DMS53 treated with DMSO at 0.1 percent for 48 hours (cell line): ENCODE results near the gene PHRF1.
A peak's percentile ranks its signal among the peaks of the same experiment; 100 is the strongest.

Experiments
- DNase-seq: peaks from one replicate; lab custom pipeline; 2025; ENCODE audit not compliant: unreplicated experiment; lab: John Stamatoyannopoulos, UW

Gene PHRF1

DNA sequence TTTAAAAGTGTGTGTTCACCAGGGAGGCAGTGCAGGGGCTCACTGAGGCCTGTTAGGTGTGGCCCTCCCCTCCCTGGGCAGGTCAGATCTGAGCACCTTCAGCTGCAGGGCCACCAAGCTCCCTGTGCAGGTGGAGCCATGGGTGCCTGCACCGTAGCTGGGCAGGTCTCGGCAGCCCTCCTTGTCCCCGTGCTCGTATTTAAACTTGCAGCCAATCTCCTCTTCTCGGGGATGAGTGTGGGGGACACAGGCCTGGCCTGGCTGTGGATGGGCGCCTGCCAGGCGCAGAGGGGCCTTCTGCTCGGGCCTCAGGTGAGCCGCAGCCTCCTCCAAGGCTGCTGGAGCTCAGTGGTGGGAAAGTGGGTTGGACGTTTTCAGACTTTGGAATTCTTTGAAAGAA lies 19.1 kb downstream of the PHRF1 start:
- DNase-seq: no peak

- DNase-seq: no peak
These were observed 20.1 kb downstream of the PHRF1 start for GRCh38 chr11:596374-596773.

DNA sequence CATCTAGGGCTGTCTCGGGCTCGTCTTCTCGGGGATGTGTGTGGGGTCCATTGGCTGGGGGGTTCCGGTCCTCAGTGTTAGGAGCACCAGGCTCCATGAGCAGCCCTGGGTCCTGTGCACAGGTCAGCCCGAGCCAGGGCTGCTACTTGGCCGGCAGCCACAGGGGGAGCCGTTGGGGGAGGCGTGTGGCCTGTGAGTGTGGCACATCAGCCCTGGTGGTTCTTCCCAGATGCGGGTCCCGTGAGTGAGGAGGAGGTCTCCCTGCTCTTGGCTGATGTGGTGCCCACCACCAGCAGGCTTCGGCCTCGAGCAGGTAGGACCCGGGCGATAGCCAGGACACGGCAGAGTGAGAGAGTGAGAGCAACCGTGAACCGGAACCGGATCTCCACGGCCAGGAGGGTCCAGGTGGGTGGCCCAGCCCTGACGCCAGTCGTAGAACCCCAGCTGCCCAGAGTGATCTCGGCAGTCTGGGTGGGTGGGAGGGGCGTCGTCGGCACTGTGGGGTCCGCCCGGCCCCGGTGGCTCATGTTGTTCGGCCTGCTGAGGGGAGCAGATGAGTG lies 21.0 kb downstream of the PHRF1 start:
- DNase-seq: no peak

DNA sequence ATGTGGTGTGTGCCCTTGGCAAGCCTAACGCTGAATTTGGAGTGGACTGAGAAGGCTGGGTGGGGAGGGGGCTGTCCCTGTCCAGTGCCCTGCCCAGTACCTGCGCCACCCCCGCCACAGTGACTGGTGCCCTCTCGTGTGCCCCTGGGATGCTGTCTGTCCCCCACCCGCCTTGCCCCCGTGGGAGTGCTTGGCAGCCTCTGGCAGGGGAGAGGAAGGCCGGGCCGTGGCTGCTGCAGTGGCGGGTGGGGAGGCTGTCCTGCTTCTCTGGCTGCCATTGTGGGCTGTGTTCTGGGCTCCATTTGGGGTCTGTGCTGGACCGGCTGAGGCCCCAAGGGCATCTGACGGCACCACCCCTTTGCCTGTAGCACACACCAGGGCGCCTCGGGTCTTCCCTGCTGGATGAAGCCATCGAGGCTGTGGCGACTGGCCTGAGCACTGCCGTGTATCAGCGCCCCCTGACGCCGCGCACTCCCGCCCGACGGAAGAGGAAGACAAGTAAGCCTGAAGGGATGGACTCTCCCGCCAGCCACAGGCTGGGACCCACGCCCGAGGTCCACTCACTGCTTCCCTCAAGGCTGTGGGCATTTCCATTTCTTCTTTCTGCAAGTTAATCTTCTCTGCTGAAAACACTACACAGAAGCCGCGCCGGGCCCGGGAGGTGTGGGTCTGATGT lies 21.9 kb downstream of the PHRF1 start:
- no peak for DNase-seq

DNA sequence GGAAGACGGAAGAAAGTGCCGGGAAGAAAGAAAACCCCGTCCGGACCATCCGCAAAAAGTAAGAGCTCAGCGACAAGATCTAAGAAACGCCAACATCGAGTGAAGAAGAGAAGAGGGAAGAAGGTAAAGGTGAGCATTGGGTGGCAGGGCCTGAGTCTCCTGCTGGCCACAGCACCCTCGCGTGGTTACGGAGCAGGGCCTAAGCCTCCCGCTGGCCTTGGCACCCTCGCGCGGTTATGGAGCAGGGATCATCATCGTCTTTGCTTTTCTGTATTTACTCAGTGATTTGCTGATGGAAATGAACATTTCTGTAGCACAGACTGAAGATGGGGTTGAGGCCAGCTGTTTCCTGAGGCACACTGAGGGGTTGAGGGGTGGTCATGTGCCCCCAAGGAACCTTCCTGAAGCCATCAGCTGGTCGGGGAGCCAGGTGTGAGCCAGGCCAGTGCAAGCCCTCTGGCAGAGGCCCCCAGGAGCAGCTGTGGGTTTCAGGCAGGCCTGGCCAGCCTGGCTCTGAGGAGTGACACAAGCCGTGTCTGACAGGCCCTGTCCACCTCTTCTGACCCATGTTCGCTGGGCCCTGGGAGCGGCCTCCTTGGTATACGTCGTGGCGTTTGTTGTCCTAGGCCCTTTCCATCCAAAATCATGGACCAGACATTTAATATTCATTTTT lies 25.4 kb downstream of the PHRF1 start:
- no peak for DNase-seq

DNA sequence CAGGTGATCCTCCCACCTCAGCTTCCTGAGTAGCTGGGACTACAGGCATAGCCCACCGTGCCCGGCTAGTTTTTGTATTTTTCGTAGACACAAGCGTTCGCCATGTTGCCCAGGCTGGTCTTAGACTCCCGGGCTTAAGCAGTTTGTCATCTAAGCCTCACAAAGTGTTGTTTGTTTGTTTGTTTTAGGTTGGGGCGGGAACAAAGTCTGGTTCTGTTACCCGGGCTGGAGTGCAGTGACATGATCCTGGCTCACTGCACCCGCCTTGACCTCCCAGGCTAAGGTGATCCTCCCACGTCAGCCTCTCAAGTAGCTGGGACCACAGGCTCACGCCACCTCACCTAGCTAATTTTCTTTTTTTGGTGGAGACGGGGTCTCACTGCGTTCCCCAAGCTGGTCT lies 26.9 kb downstream of the PHRF1 start:
- no peak for DNase-seq

DNA sequence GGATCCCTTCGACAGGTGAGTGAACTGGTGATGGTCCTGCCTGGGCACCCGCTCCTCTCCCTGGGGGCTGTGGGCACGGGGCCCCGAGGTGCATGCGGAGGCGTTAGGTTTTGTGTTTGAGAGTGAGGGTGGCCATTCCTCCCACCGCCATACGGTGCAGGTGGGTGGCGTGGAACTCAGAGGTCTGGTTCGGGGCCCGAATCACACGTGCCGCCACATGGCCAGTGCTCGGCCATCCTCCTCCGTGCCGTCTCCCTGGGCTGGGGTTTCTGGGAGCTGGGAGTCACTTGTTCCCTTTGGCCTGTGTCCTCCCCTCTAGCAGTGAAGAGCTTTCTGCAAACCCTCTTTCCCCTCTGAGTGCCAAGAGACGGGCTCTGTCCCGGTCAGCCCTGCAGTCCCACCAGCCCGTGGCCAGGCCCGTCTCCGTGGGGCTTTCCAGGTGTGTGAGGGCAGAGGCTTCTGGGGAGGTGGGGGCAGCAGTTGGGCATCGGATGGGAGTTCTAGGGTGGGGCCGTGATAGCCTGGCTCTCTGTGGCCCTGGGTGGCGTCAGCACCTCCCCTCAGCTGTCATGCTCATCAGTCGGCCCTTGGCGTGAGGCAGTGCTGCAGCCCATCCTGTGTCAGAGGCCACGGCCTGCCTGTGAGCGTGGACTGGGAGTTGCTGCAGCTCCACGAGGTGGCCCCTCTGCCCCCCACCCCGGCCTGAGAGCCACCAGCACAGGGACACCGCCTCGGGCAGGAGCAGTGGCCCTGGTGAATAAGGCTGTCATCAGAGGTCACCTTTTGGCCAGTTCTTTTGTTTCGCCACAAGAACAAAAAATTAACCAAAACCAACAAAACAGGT lies 29.2 kb downstream of the PHRF1 start:
- no peak for DNase-seq

DNA sequence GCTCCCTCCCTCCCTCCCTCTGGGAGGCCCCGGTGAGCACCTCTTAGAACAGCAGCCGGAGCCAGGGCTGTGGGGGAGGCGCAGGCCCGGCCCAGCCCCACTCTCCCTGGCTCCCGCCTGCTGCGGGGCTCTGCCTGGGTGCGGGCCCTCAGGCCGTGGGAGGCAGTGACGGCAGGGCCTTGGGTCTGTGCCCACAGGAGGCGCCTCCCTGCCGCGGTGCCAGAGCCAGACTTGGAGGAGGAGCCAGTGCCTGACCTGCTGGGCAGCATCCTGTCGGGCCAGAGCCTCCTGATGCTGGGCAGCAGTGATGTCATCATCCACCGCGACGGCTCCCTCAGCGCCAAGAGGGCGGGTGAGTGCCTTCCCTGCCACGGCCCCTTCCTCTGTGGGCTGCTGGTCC lies 30.0 kb downstream of the PHRF1 start:
- peak; percentile 1 for DNase-seq

DNA sequence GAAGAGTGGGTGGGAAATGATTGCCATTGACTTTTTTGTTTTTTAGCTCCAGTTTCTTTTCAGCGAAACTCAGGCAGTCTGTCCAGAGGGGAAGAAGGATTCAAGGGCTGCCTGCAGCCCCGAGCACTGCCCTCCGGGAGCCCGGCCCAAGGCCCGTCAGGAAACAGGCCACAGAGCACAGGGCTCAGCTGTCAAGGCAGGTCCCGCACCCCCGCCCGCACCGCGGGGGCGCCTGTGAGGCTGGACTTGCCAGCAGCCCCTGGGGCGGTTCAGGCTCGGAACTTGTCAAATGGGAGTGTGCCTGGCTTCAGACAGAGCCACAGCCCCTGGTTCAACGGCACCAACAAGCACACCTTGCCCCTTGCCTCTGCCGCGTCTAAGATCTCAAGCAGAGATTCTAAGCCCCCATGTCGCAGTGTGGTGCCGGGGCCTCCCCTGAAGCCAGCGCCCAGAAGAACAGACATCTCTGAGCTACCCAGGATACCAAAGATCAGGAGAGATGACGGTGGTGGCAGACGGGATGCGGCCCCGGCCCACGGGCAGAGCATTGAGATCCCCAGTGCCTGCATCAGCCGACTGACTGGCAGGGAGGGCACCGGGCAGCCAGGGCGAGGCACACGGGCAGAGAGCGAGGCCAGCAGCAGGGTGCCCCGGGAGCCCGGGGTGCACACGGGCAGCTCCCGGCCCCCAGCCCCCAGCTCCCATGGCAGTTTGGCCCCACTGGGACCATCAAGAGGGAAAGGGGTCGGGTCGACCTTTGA lies 30.9 kb downstream of the PHRF1 start:
- DNase-seq: no peak

DNA sequence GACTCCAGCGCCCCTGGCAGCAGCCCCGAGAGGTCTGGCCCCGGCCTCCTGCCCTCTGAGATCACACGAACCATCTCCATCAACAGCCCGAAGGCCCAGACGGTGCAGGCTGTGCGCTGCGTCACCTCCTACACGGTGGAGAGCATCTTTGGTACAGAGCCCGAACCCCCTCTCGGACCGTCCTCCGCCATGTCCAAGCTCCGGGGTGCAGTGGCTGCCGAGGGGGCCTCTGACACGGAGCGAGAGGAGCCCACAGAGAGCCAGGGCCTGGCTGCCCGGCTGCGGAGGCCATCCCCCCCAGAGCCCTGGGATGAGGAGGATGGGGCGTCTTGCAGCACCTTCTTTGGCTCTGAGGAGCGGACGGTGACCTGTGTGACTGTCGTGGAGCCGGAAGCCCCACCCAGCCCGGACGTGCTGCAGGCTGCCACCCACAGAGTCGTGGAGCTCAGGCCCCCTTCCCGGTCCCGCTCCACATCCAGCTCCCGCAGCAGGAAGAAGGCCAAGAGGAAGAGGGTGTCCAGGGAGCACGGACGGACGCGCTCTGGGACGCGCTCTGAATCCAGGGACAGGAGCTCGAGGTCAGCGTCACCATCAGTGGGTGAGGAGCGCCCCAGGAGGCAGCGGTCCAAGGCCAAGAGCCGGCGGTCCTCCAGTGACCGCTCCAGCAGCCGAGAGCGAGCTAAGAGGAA lies 31.8 kb downstream of the PHRF1 start:
- DNase-seq: no peak

DNA sequence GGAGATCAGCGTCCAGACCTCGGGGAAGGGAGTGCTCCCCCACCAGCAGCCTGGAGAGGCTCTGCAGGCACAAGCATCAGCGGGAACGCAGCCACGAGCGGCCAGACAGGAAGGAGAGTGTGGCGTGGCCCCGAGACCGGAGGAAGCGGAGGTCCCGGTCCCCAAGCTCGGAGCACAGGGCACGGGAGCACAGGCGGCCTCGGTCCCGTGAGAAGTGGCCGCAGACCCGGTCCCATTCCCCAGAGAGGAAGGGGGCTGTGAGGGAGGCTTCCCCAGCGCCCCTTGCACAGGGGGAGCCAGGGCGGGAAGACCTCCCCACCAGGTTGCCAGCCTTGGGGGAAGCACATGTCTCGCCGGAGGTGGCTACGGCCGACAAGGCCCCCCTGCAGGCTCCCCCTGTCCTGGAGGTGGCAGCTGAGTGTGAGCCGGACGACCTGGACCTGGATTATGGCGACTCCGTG lies 32.6 kb downstream of the PHRF1 start:
- DNase-seq: no peak

DNA sequence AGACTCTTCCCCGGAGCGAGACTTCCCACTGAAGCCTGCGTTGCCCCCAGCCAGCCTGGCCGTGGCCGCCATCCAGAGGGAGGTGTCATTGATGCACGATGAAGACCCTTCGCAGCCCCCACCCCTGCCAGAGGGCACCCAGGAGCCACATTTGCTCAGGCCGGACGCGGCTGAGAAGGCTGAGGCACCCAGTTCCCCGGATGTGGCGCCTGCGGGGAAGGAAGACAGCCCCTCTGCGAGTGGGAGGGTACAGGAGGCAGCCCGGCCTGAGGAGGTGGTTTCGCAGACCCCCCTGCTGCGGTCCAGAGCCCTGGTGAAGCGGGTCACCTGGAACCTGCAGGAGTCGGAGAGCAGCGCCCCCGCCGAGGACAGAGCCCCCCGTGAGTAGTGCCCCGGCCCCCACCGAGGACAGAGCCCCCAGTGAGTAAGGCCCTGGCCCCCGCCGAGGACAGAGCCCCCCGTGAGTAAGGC lies 33.1 kb downstream of the PHRF1 start:
- no peak for DNase-seq

- no peak for DNase-seq
These were observed 34.0 kb downstream of the PHRF1 start for GRCh38 chr11:610146-610801.

DNA sequence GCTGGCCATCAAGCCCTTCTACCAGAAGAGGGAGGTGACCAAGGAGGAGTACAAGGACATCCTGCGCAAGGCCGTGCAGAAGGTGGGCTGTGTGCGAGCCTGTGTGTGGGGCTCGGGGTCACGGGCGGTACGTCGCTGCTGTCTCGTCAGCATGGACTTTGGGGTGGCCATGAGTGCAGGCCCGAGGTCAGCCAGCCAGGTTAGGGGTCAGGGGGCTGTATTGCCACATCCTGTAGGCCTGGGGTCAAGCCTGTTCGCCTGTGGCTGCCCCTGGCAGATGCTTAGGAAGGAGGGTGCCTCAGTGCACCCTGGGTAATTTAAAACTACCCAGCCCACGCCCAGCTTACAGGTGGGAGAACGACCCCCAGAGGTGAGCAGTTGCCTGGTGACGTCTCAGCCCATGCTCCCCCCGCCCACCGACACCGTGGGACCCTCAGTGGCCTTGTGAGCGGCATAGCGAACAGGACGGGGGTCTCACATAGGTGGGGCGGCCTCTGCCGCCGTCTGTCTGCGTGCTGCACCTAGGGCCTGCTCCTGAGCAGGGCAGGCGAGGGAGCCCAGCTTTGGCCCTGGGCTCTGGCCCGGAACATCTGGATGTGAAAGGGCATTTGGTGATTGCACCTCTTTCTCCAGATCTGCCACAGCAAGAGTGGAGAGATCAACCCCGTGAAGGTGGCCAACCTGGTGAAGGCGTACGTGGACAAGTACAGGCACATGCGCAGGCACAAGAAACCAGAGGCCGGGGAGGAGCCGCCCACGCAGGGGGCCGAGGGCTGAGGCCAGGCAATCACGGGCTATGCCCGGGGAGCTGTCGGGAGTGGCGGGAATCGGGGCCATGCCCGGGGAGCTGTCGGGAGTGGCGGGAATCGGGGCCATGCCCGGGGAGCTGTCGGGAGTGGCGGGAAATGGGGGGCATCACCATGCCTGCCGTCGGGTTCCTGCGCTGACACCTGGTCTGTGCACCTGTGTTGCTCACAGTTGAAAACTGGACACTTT lies 35.0 kb downstream of the PHRF1 start:
- no peak for DNase-seq

- DNase-seq: peak; percentile 61
These were observed 36.1 kb downstream of the PHRF1 start for GRCh38 chr11:612201-612960.

DNA sequence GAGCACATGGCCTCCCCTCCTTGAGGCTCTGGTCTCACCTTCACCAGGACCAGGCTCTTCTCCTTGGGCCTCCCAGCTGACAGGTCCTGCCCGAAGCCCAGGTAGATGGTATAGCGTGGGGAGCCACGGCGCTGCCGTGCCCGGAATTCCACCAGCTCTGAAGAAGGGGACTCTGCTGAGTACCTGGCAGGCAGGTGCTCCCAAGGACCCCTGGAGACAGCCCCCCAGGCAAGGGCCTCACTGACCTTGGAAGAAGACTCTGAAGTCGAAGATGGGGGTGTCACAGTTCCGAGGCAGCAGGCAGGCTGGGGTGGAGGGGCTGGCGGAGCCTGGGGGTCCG lies 36.7 kb downstream of the PHRF1 start:
- DNase-seq: no peak

- DNase-seq: peak; percentile 63
These were observed 37.2 kb downstream of the PHRF1 start for GRCh38 chr11:613369-613968.
